Measurements from ENCODE around the gene MRPS14. TPM values are rescaled to one million over a fixed set of nuclear protein-coding genes. Genes with fewer than 3 reads are reported as not detected.

The MRPS14 gene
- polyA plus RNA-seq, 1 donor from 2014 or later: 49.5 TPM

GRCh38 chr1:175037416-175037815, 14.2 kb upstream of the MRPS14 start:
- Histone ChIP-seq H3K4me2 (ENCODE audit: low read length) (no peak overlapping the region), H3F3A (ENCODE audit: insufficient read depth, low read length, poor library complexity, severe bottlenecking) (no peaks in the 10 kb centered on the region), H3K9me3 (ENCODE audit: low read length) (no peaks in the 10 kb centered on the region), H3K9ac (ENCODE audit: low read length) (no peak overlapping the region), H3K36me3 (ENCODE audit: insufficient read depth, low read length) (no peaks in the 10 kb centered on the region), H3K9me2 (ENCODE audit: insufficient read depth, low read length) (no peaks in the 10 kb centered on the region), H3K4me3 (ENCODE audit: low read length) (no peak overlapping the region), H3K27ac (ENCODE audit: low read length) (no peak overlapping the region), H4K20me1 (ENCODE audit: insufficient read depth) (no peaks in the 10 kb centered on the region), H3K27me3 (ENCODE audit: insufficient read depth, low read depth, low read length) (no peaks in the 10 kb centered on the region), H3K79me2 (replicated peaks; ENCODE audit: insufficient read depth, low read length) (no peaks in the 10 kb centered on the region), H2AFZ (ENCODE audit: low read depth, low read length) (no peak overlapping the region)
- TF ChIP-seq TAF1 (IDR thresholded peaks at IDR 0.05; ENCODE audit: low read depth) (no peak), EP300 (conservative IDR thresholded peaks at IDR 0.05; ENCODE audit: poor library complexity, severe bottlenecking) (no peak), REST (IDR thresholded peaks at IDR 0.05; ENCODE audit: borderline replicate concordance) (no peak), MXI1 (conservative IDR thresholded peaks at IDR 0.05; ENCODE audit: poor library complexity, severe bottlenecking) (no peak), EZH2 (IDR thresholded peaks at IDR 0.05; ENCODE audit: borderline replicate concordance, insufficient read depth, low read length, poor library complexity, severe bottlenecking) (no peak), CTCF (IDR thresholded peaks at IDR 0.05; ENCODE audit: poor library complexity, severe bottlenecking) (no peak), SMC3 (conservative IDR thresholded peaks at IDR 0.05; ENCODE audit: poor library complexity) (no peak), RAD21 (conservative IDR thresholded peaks at IDR 0.05) (no peak), POLR2AphosphoS5 (IDR thresholded peaks at IDR 0.05) (no peak)

GRCh38 chr1:175036476-175036875, 13.3 kb upstream of the MRPS14 start:
- Histone ChIP-seq H3K9ac (ENCODE audit: low read length) (no peak overlapping the region), H3K4me3 (ENCODE audit: low read length) (no peak overlapping the region), H4K20me1 (ENCODE audit: insufficient read depth) (no peaks in the 10 kb centered on the region), H3K27ac (ENCODE audit: low read length) (no peak overlapping the region), H3K9me2 (ENCODE audit: insufficient read depth, low read length) (no peaks in the 10 kb centered on the region), H3K27me3 (ENCODE audit: insufficient read depth, low read depth, low read length) (no peaks in the 10 kb centered on the region), H3F3A (ENCODE audit: insufficient read depth, low read length, poor library complexity, severe bottlenecking) (no peaks in the 10 kb centered on the region), H3K79me2 (replicated peaks; ENCODE audit: insufficient read depth, low read length) (no peaks in the 10 kb centered on the region), H3K9me3 (ENCODE audit: low read length) (no peaks in the 10 kb centered on the region), H2AFZ (ENCODE audit: low read depth, low read length) (no peak overlapping the region), H3K36me3 (ENCODE audit: insufficient read depth, low read length) (no peaks in the 10 kb centered on the region), H3K4me2 (ENCODE audit: low read length) (no peak overlapping the region)
- TF ChIP-seq EZH2 (IDR thresholded peaks at IDR 0.05; ENCODE audit: borderline replicate concordance, insufficient read depth, low read length, poor library complexity, severe bottlenecking): no peak
- no peak for TF ChIP-seq CTCF (IDR thresholded peaks at IDR 0.05; ENCODE audit: poor library complexity, severe bottlenecking)
- TF ChIP-seq REST (IDR thresholded peaks at IDR 0.05; ENCODE audit: borderline replicate concordance): no peak

All from neural cell (in vitro differentiated cells).